ENCODE data around the gene SGCA. TPM values are rescaled to one million over a fixed set of nuclear protein-coding genes. Genes with fewer than 3 reads are reported as not detected.

SGCA gene
- total RNA-seq, 2 experiments from 2014 or later: not detected

DNA sequence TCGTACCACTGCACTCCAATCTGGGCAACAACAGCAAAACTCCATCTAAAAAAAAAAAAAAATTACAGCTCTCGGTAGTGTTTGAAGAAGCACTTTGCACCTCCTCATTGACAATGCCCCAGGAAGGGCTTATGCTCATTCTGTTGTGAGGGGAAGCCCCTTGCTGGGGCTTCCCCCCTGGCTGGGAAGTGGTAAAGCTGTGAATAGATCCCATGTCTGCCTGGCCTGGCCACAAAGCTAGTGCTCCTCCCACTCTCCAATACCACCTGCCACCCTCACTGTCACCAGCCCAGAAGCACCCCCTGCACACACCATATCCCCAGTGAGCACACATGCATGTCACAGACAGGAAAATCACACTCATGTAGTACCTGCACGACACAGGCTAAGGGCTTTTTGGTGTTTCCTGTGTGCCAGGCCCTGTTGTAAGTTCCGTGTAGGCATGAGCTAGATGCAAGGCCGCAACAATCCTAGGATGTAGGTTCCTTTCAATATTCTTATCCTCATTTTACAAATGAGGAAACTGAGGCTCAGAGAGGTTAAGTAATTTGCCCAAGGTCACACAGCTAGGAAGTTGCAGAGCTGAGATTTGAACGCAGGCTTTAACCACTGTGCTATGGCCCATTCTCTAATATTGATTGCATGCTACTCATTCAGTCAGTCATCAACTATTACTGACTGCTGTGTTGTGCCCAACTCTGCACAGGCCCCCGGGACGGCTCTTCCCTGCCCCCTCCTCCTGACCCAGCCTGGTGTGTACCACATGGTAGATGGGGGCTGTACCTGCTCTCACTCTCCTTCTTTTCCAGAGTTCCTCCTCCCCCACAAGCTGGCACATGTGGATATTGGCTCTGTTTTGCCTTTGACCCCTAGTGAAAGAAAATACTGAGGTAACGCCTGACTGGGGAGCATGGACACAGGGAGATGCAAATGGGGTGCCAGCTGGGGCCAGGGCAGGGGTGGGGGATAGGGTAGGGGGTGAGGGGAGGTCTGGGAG, 47.5 kb downstream of the SGCA start:
- no peak overlapping the region for H3K4me3 ChIP-seq (ENCODE audit: low read length)
- peaks cover 25% of the 10 kb centered on the region for H3K27me3 Mint-ChIP-seq
- H3K36me3 ChIP-seq (ENCODE audit: insufficient read depth, low read length): no peaks in the 10 kb centered on the region
- H3K27ac ChIP-seq (ENCODE audit: low read depth in 1 of 2, low read length in 2 of 2): no peak overlapping the region
- ChIA-PET POLR2A (no interaction called here), CTCF (interaction anchor here (1.6 kb wide), 1 partner anchor 13 kb away, joined by 5 read pairs; no protein-coding TSS in a partner anchor)
- H3K36me3 Mint-ChIP-seq (ENCODE audit: low read depth): no peaks in the 10 kb centered on the region
- H3K4me1 Mint-ChIP-seq (ENCODE audit: low read depth): peaks cover 5% of the 10 kb centered on the region
- peak in 4 of 14 experiments; percentile 13 to 65 (median 58) for DNase-seq
- H3K27ac Mint-ChIP-seq: no peak overlapping the region
- H3K4me3 Mint-ChIP-seq: no peak overlapping the region
- no peaks in the 10 kb centered on the region for H3K9me3 Mint-ChIP-seq
- intact Hi-C loops (cut with DNase I, micrococcal nuclease): no loop called here
- H3K9me3 ChIP-seq (ENCODE audit: control insufficient read depth in 1 of 2, insufficient read depth in 1 of 2, low read length in 2 of 2): no peaks in the 10 kb centered on the region
- peaks cover 4 to 21% of the 10 kb centered on the region in 2 experiments for H3K27me3 ChIP-seq (ENCODE audit: control insufficient read depth in 1 of 2, insufficient read depth in 2 of 2, low read length in 2 of 2)
- no peaks in the 10 kb centered on the region for H3K4me1 ChIP-seq (ENCODE audit: insufficient read depth, low read length)
- peak; percentile 82 for ATAC-seq (ENCODE audit: poor library complexity)
- TF ChIP-seq, protein P1, sequence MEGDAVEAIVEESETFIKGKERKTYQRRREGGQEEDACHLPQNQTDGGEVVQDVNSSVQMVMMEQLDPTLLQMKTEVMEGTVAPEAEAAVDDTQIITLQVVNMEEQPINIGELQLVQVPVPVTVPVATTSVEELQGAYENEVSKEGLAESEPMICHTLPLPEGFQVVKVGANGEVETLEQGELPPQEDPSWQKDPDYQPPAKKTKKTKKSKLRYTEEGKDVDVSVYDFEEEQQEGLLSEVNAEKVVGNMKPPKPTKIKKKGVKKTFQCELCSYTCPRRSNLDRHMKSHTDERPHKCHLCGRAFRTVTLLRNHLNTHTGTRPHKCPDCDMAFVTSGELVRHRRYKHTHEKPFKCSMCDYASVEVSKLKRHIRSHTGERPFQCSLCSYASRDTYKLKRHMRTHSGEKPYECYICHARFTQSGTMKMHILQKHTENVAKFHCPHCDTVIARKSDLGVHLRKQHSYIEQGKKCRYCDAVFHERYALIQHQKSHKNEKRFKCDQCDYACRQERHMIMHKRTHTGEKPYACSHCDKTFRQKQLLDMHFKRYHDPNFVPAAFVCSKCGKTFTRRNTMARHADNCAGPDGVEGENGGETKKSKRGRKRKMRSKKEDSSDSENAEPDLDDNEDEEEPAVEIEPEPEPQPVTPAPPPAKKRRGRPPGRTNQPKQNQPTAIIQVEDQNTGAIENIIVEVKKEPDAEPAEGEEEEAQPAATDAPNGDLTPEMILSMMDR (IDR thresholded peaks at IDR 0.05): no peak

DNA sequence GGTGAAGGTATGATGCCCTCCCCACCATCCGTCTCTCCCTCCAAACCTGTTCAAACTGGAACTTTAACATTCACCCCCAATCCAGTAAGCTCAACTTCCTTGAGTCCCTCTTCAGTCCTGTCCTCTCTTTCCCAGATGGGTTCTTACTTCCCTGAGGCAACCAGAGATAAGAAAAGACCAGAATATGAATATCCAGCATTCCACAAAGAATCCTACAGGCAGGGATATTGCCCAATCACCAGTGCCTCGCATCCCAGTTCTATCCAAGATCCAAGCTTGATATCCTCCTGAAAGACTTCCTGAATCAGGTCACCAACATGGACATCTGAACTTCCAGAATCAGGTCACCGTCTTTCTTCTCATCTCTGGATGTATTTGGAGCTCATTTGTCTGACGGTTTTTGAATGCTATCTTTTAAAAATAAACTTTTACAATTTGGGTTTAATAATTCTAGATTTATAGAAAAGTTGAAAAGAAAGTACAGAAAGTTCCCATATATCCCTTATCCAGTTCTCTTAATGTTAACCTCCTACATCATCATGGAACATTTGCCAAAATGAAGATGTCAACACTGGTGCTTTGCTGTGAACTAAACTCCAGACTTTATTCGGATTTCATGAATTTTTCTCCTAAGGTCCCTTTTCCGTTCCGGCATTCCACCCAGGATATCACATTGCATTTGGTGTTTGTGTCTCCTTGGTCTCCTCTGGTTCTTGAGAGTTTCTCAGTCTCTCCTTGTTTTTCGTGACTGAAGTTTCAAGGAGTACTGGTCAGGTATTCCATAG, 49.4 kb downstream of the SGCA start:
- Mint-ChIP-seq H3K4me1 (ENCODE audit: low read depth) (peaks cover 5% of the 10 kb centered on the region), H3K27me3 (peaks cover 14% of the 10 kb centered on the region), H3K27ac (no peak overlapping the region), H3K4me3 (no peak overlapping the region), H3K9me3 (no peaks in the 10 kb centered on the region), H3K36me3 (ENCODE audit: low read depth) (no peaks in the 10 kb centered on the region)
- ATAC-seq (ENCODE audit: poor library complexity) (no peak), DNase-seq (no peak)
- Histone ChIP-seq H3K27ac (ENCODE audit: low read depth in 1 of 2, low read length in 2 of 2) (no peak overlapping the region), H3K9me3 (ENCODE audit: control insufficient read depth in 1 of 2, insufficient read depth in 1 of 2, low read length in 2 of 2) (no peaks in the 10 kb centered on the region), H3K27me3 (ENCODE audit: control insufficient read depth in 1 of 2, insufficient read depth in 2 of 2, low read length in 2 of 2) (peaks cover under 1 to 5% of the 10 kb centered on the region in 2 experiments), H3K4me1 (ENCODE audit: insufficient read depth, low read length) (no peaks in the 10 kb centered on the region), H3K36me3 (ENCODE audit: insufficient read depth, low read length) (no peaks in the 10 kb centered on the region), H3K4me3 (ENCODE audit: low read length) (no peak overlapping the region)
- intact Hi-C loops (cut with DNase I, micrococcal nuclease): no loop called here
- ChIA-PET POLR2A (no interaction called here), CTCF (interaction anchor here (2.3 kb wide), 1 partner anchor 15 kb away, joined by 7 read pairs; no protein-coding TSS in a partner anchor)
- TF ChIP-seq, protein P1 (IDR thresholded peaks at IDR 0.05): no peak

DNA sequence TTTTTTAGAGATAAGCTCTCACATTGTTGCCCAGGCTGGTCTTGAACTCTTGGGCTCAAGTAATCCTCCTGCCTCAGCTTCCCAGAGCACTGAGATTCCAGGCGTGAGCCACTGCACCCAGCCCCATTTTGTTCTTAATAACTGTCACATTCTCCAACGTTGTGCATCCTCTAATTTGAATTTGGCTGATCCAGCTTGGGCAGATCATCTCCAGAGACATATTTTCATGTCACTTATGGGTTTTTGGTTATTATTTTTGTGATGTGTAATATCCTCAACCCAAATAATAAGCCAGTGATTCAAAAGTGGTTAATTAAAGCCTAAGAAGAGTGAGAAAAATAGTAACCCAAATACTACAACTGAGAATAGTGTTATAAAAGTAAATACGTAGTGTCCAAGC, 51.8 kb downstream of the SGCA start:
- H3K4me3 Mint-ChIP-seq: no peak overlapping the region
- peaks cover 5% of the 10 kb centered on the region for H3K4me1 Mint-ChIP-seq (ENCODE audit: low read depth)
- ChIA-PET POLR2A (no interaction called here), CTCF (interaction anchor here (0.6 kb wide), 1 partner anchor 680 kb away, joined by 4 read pairs; no protein-coding TSS in a partner anchor)
- Histone ChIP-seq H3K27ac (ENCODE audit: low read depth in 1 of 2, low read length in 2 of 2) (no peak overlapping the region), H3K4me1 (ENCODE audit: insufficient read depth, low read length) (peaks cover 4% of the 10 kb centered on the region), H3K4me3 (ENCODE audit: low read length) (no peak overlapping the region), H3K27me3 (ENCODE audit: control insufficient read depth in 1 of 2, insufficient read depth in 2 of 2, low read length in 2 of 2) (no peaks in the 10 kb centered on the region), H3K9me3 (ENCODE audit: control insufficient read depth in 1 of 2, insufficient read depth in 1 of 2, low read length in 2 of 2) (no peaks in the 10 kb centered on the region), H3K36me3 (ENCODE audit: insufficient read depth, low read length) (no peaks in the 10 kb centered on the region)
- intact Hi-C loops (cut with DNase I, micrococcal nuclease): no loop called here
- H3K9me3 Mint-ChIP-seq: no peaks in the 10 kb centered on the region
- H3K36me3 Mint-ChIP-seq (ENCODE audit: low read depth): no peaks in the 10 kb centered on the region
- ATAC-seq (ENCODE audit: poor library complexity) (no peak), DNase-seq (no peak)
- TF ChIP-seq, protein P1 (IDR thresholded peaks at IDR 0.05): no peak
- H3K27ac Mint-ChIP-seq: no peak overlapping the region
- H3K27me3 Mint-ChIP-seq: peaks cover 9% of the 10 kb centered on the region

All from CD4-positive, alpha-beta T cell (primary cell).